MCF 10A (cell line): ENCODE measurements around the gene TTC39C. TPM values are rescaled to one million over a fixed set of nuclear protein-coding genes. Genes with fewer than 3 reads are reported as not detected.

Experiments used
- BruUV-seq: library from RNA; stranded (reverse); fragments of 400-500 nt; replicated peaks from 2 replicates; lab custom pipeline; 2021; lab: Mats Ljungman, UMichigan
- CTCF ChIA-PET: fragments of 300-600 bp; sonication (Branson Sonifier 250); formaldehyde crosslinking; extraction: SDS; loops from one replicate; lab custom pipeline; 2021; ENCODE audit warnings: antibody characterized with exemption, inconsistent platforms; lab: Yijun Ruan, JAX
- POLR2A ChIA-PET: fragments of 300-600, 350-650 bp; sonication (Branson Sonifier 250); formaldehyde crosslinking; extraction: SDS; loops from one replicate; lab custom pipeline; 2020; ENCODE audit warnings: antibody characterized with exemption, inconsistent platforms; lab: Yijun Ruan, JAX
- DNase-seq: peaks from one replicate; pipeline ENCODE4 v3.0.0-alpha.2; 2018; ENCODE audit not compliant: unreplicated experiment
- H3K27ac Mint-ChIP-seq: one replicate; pipeline ENCODE4 v1.8.0; 2022; ENCODE audit warnings: mild to moderate bottlenecking, low read depth, mixed read lengths; ENCODE audit not compliant: unreplicated experiment
- H3K27me3 Mint-ChIP-seq: one replicate; pipeline ENCODE4 v1.8.0; 2022; ENCODE audit warnings: mixed read lengths; ENCODE audit not compliant: insufficient read depth, unreplicated experiment
- H3K36me3 Mint-ChIP-seq: one replicate; pipeline ENCODE4 v1.8.0; 2022; ENCODE audit warnings: mild to moderate bottlenecking, moderate library complexity, mixed read lengths; ENCODE audit not compliant: insufficient read depth, unreplicated experiment
- H3K4me1 Mint-ChIP-seq: one replicate; pipeline ENCODE4 v1.8.0; 2022; ENCODE audit warnings: mixed read lengths; ENCODE audit not compliant: insufficient read depth, unreplicated experiment
- H3K4me3 Mint-ChIP-seq: one replicate; pipeline ENCODE4 v1.8.0; 2022; ENCODE audit warnings: mild to moderate bottlenecking, moderate library complexity, mixed read lengths; ENCODE audit not compliant: unreplicated experiment
- H3K9me3 Mint-ChIP-seq: one replicate; pipeline ENCODE4 v1.8.0; 2022; ENCODE audit warnings: mixed read lengths; ENCODE audit not compliant: unreplicated experiment
- CTCF ChIP-seq: fragments of 200-600 bp; IDR thresholded peaks from one replicate; pipeline ENCODE4 v1.8.0; 2022; ENCODE audit warnings: antibody characterized with exemption, mild to moderate bottlenecking; ENCODE audit not compliant: unreplicated experiment
- intact Hi-C: fragments of 100-400 bp; cut with micrococcal nuclease; formaldehyde crosslinking; loops from 2 replicates; pipeline ENCODE4 v1.14.1; 2022
- total RNA-seq: library from RNA; stranded (reverse); gene quantifications from 2 replicates; pipeline ENCODE4 v1.2.3, GENCODE V29; 2022

The TTC39C gene
- total RNA-seq, 1 experiment from 2014 or later, result 12.9 TPM

- peaks cover 19% of the 10 kb centered on the region for H3K4me1 Mint-ChIP-seq
- peak; percentile 41 for TF ChIP-seq CTCF
- CTCF ChIA-PET, result interaction anchor here (0.6 to 2.3 kb wide), 29 partner anchors 9 to 157 kb away, joined by 3 to 15 read pairs (median 4); no protein-coding TSS in a partner anchor
- H3K27ac Mint-ChIP-seq, result peak overlapping the region; percentile 86
- peak overlapping the region; percentile 24 for H3K4me3 Mint-ChIP-seq
- intact Hi-C loops, result loop anchor here (1.0 to 2.0 kb wide), 3 partner anchors 49 to 63 kb away; partner anchors contain the start of gene CABYR
- H3K36me3 Mint-ChIP-seq, result peaks cover 25% of the 10 kb centered on the region
- H3K27me3 Mint-ChIP-seq, result no peaks in the 10 kb centered on the region
- DNase-seq, result peak; percentile 95
- no peaks in the 10 kb centered on the region for H3K9me3 Mint-ChIP-seq
- POLR2A ChIA-PET, result interaction anchor here (0.6 to 1.7 kb wide), 11 partner anchors 8 to 119 kb away, joined by 3 to 16 read pairs (median 4); partner anchors contain the start of genes CABYR and TTC39C
- BruUV-seq, result no TSS peak
These were observed 61.4 kb downstream of the TTC39C start for GRCh38 chr18:24075767-24076597.

- no peak overlapping the region for H3K27ac Mint-ChIP-seq
- POLR2A ChIA-PET, result interaction anchor here (0.7 to 1.7 kb wide), 4 partner anchors 9 to 78 kb away, joined by 3 to 16 read pairs (median 5); partner anchors contain the start of genes CABYR and TTC39C
- no TSS peak for BruUV-seq
- no peaks in the 10 kb centered on the region for H3K9me3 Mint-ChIP-seq
- CTCF ChIA-PET, result interaction anchor here (0.6 to 2.3 kb wide), 14 partner anchors 8 to 158 kb away, joined by 3 to 15 read pairs (median 5); no protein-coding TSS in a partner anchor
- H3K4me3 Mint-ChIP-seq, result no peak overlapping the region
- peaks cover 25% of the 10 kb centered on the region for H3K36me3 Mint-ChIP-seq
- no peak for DNase-seq
- TF ChIP-seq CTCF, result no peak
- H3K27me3 Mint-ChIP-seq, result no peaks in the 10 kb centered on the region
- H3K4me1 Mint-ChIP-seq, result peaks cover 19% of the 10 kb centered on the region
- intact Hi-C loops, result loop anchor here (1.0 to 2.0 kb wide), 3 partner anchors 50 to 62 kb away; partner anchors contain the start of gene CABYR
These were observed 62.4 kb downstream of the TTC39C start for GRCh38 chr18:24076950-24077349.

GRCh38 chr18:24078391-24078790 lies 63.8 kb downstream of the TTC39C start:
- no peak for DNase-seq
- Mint-ChIP-seq H3K4me1 (peaks cover 15% of the 10 kb centered on the region), H3K4me3 (no peak overlapping the region), H3K36me3 (peaks cover 25% of the 10 kb centered on the region), H3K27me3 (no peaks in the 10 kb centered on the region), H3K27ac (no peak overlapping the region), H3K9me3 (no peaks in the 10 kb centered on the region)
- TF ChIP-seq CTCF, result no peak
- intact Hi-C loops, result no loop called here
- ChIA-PET POLR2A (no interaction called here), CTCF (interaction anchor here (0.7 to 1.1 kb wide), 4 partner anchors 107 to 224 kb away, joined by 3 to 4 read pairs (median 4); no protein-coding TSS in a partner anchor)
- BruUV-seq, result no TSS peak

- H3K36me3 Mint-ChIP-seq, result peaks cover 18% of the 10 kb centered on the region
- H3K27ac Mint-ChIP-seq, result no peak overlapping the region
- no peak for DNase-seq
- ChIA-PET POLR2A (interaction anchor here (0.5 to 1.8 kb wide), 5 partner anchors 12 to 84 kb away, joined by 3 to 6 read pairs (median 3); no protein-coding TSS in a partner anchor), CTCF (interaction anchor here (1.4 kb wide), 1 partner anchor 153 kb away, joined by 4 read pairs; no protein-coding TSS in a partner anchor)
- TF ChIP-seq CTCF, result no peak
- no peaks in the 10 kb centered on the region for H3K9me3 Mint-ChIP-seq
- no TSS peak for BruUV-seq
- intact Hi-C loops, result no loop called here
- H3K27me3 Mint-ChIP-seq, result no peaks in the 10 kb centered on the region
- H3K4me3 Mint-ChIP-seq, result no peak overlapping the region
- peaks cover 10% of the 10 kb centered on the region for H3K4me1 Mint-ChIP-seq
These were observed 66.3 kb downstream of the TTC39C start for GRCh38 chr18:24080861-24081260.
